Astrocyte of the spinal cord (primary cell): ENCODE measurements around the gene AMOTL1.

Experiments used
- DNase-seq: peaks from one replicate; pipeline ENCODE4 v3.0.0; 2011; ENCODE audit warnings: low read depth, low spot score
- H3K4me3 ChIP-seq: 2 replicates; pipeline ENCODE4 v1.5.1; 2011; ENCODE audit warnings: low read depth, mild to moderate bottlenecking, low read length, moderate library complexity
- CTCF ChIP-seq: IDR thresholded peaks from 2 replicates; pipeline ENCODE4 v1.5.1; 2012; ENCODE audit warnings: low read depth, mild to moderate bottlenecking, low read length, inconsistent platforms
- in situ Hi-C: cut with HindIII; loops from 2 replicates; pipeline ENCODE4 v1.10.0; 2017; ENCODE audit warnings: low sequenced_read_pairs

Gene AMOTL1

DNA sequence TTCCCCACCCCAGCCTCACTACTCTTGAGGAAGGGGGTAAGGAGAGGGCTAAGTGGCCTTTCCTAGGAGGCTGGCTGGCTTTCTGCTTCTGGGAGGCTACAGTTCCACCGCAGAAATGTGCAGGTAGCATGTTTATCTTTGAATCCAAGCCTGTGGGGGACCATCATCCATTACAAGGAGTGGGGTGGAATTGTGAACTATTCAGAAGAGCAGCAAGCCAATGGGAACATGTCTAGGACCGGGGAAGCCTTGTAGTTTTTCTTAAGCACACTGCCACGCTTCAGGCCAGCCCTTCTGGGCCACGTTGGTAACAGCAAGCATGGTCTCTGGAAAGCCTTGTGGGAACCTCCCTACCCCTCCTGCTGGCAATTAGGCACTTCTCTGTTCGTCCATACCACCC is 100.3 kb downstream of the AMOTL1 start:
- in situ Hi-C loops = no loop called here
- no peak for TF ChIP-seq CTCF
- DNase-seq = no peak
- no peak overlapping the region for H3K4me3 ChIP-seq

DNA sequence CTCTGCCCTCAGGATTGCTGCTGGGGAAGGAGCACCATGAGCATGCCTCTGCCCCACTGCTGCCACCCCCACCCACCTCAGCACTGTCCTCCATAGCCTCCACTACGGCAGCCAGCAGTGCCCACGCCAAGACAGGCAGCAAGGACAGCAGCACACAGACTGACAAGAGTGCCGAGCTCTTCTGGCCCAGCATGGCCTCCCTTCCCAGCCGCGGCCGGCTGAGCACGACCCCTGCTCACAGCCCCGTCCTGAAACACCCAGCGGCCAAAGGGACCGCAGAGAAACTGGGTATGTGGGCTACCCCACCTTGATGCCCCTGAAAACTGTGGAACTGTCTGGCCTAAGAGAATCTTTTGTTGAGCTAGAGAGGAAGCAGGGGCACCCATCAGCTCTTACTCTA is 101.0 kb downstream of the AMOTL1 start:
- DNase-seq = no peak
- no peak overlapping the region for H3K4me3 ChIP-seq
- in situ Hi-C loops = no loop called here
- TF ChIP-seq CTCF = no peak

DNA sequence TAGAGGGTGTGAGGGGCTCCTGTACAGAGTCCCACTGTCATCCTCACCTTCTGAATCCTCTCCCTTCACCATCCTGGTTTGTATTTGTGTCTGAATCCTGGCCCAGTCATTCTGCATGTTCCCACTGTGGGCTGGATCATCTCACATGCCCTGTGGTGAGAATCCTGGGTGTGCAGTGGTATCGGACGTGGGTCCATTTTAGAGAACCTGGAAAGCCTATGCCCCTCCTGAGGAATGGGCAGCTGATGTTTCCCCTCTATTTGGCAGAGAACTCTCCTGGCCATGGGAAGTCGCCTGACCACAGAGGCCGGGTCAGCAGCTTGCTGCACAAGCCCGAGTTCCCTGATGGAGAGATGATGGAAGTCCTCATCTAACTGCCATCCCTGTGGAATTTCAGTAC is 102.3 kb downstream of the AMOTL1 start:
- H3K4me3 ChIP-seq = no peak overlapping the region
- TF ChIP-seq CTCF = no peak
- DNase-seq = no peak
- in situ Hi-C loops = no loop called here

DNA sequence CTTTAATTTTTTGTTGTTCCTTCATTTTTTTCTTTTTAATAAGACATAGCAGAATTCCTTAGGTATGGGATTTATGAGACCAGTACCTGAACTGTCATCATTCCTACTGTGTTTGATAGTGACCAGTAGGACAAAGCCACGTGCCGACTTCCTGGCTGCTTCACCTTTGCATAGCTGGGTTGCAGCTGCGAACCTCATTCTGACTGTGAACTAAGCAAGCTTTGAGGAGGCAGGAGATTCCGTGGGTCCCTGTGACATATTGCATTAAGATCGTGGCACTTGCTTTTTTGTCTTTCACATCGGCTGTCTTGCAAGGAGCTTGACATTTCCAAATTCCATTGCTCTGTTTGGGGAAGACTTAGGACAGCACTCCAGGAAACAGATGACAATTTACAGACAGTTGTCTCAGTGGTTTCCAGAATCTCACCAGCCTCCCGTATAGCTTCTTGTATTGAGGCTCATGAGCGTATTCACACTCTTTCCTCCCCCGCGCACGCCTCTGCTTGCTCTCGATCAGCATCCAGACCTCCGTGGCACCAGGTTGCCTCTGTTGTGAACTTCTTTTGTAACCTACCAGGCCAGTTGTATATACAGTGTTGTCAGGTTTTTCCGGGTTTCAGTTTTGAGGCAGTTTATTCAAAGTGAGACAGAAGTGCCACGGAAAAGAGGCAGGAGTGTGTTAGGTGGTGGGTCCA is 103.5 kb downstream of the AMOTL1 start:
- no peak for DNase-seq
- in situ Hi-C loops = no loop called here
- TF ChIP-seq CTCF = no peak
- H3K4me3 ChIP-seq = no peak overlapping the region

DNA sequence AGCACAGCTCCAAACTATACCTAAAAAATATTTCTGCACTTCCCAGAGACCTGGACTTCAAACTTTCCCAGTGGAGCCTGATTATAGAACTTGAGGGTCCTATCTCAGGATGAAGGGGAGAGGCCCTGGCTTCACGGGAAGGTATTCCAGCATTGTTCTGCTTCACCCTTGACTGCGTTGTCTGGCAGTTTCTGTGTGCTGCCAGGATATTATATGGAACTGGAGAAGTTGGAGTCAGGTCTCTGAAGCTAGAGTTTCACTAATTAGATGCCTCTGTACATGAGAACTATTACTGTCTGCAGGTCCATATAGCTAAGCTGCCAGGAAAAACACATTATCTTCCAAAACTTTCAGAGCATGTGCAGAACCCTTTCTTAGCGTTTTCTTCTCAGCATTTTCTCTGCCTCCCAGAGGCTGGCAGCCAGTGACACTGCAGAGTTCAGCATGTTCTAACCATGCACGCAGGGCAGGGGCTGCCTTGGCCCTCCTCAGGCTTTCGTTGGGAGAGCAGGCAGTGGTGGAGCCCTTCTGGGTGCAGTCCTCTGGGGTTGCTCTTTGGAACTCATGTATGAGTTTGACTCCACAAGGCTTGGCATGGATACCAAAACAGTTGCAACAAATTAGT is 105.9 kb downstream of the AMOTL1 start:
- H3K4me3 ChIP-seq = no peak overlapping the region
- peak; percentile 29 for DNase-seq
- in situ Hi-C loops = no loop called here
- TF ChIP-seq CTCF = no peak

GRCh38 chr11:94876222-94876621 is 108.1 kb downstream of the AMOTL1 start:
- no peak overlapping the region for H3K4me3 ChIP-seq
- no peak for DNase-seq
- no peak for TF ChIP-seq CTCF
- in situ Hi-C loops = no loop called here
